Cardiac muscle cell (in vitro differentiated cells and primary cell): ENCODE results near the gene RFXANK. TPM values are rescaled to one million over a fixed set of nuclear protein-coding genes. Genes with fewer than 3 reads are reported as not detected.

ENCODE experiments used
- DNase-seq, 2 donors: peaks; one replicate each; pipeline versions ENCODE4 v3.0.0 to v3.0.0-alpha.2; 2010 to 2017; ENCODE audit warnings: low read depth in 1 of 2, low spot score in 1 of 2
- H3K27ac ChIP-seq: fragments of 200-600 bp; sonication (generic); 2 replicates; pipeline ENCODE4 v1.5.1; 2016
- H3K27me3 ChIP-seq: fragments of 200-600 bp; sonication (generic); 2 replicates; pipeline ENCODE4 v1.6.0; 2016; ENCODE audit warnings: control low read depth
- H3K36me3 ChIP-seq: fragments of 200-600 bp; sonication (generic); 2 replicates; pipeline ENCODE4 v1.5.1; 2016; ENCODE audit warnings: control low read depth
- H3K4me1 ChIP-seq: fragments of 200-600 bp; sonication (generic); 2 replicates; pipeline ENCODE4 v1.8.1; 2017; ENCODE audit warnings: low read depth, mild to moderate bottlenecking, mixed run types
- H3K4me3 ChIP-seq: fragments of 200-600 bp; sonication (generic); 2 replicates; pipeline ENCODE4 v1.5.1; 2016; ENCODE audit warnings: mild to moderate bottlenecking
- H3K9me3 ChIP-seq: fragments of 200-600 bp; sonication (generic); 2 replicates; pipeline ENCODE4 v1.5.1; 2017; ENCODE audit warnings: low read depth, mild to moderate bottlenecking, control low read depth
- CTCF ChIP-seq: IDR thresholded peaks from 2 replicates; pipeline ENCODE4 v1.5.1; 2012; ENCODE audit warnings: low read depth, mild to moderate bottlenecking, low read length
- polyA plus RNA-seq: library from polyadenylated mRNA; unstranded; fragments of >200 nt; fragmentation: Nextera tagmentation; extraction: Ambion mirVana; gene quantifications from 2 replicates; pipeline ENCODE4 v1.2.1, GENCODE V29; 2016
- total RNA-seq: library from RNA; depleted of rRNA; stranded (reverse); fragments of >200 nt; gene quantifications from 2 replicates; pipeline ENCODE4 v1.2.3, GENCODE V29; 2016

The RFXANK gene
- total and polyA plus RNA-seq, 2 experiments from 2014 or later: 88.8 to 156 TPM

GRCh38 chr19:19229701-19230100 lies 37.6 kb downstream of the RFXANK start:
- no peaks in the 10 kb centered on the region for H3K4me1 ChIP-seq
- DNase-seq: no peak
- no peaks in the 10 kb centered on the region for H3K9me3 ChIP-seq
- peaks cover 16% of the 10 kb centered on the region for H3K27me3 ChIP-seq
- no peak overlapping the region for H3K27ac ChIP-seq
- no peak for TF ChIP-seq CTCF
- no peak overlapping the region for H3K4me3 ChIP-seq
- no peaks in the 10 kb centered on the region for H3K36me3 ChIP-seq

- Histone ChIP-seq H3K4me3 (no peak overlapping the region), H3K9me3 (no peaks in the 10 kb centered on the region), H3K27me3 (peaks cover 8% of the 10 kb centered on the region), H3K36me3 (no peaks in the 10 kb centered on the region), H3K4me1 (no peaks in the 10 kb centered on the region), H3K27ac (no peak overlapping the region)
- no peak for TF ChIP-seq CTCF
- no peak for DNase-seq
Observed at GRCh38 chr19:19230999-19231398, 38.9 kb downstream of the RFXANK start.

- TF ChIP-seq CTCF: no peak
- H3K4me1 ChIP-seq: no peaks in the 10 kb centered on the region
- no peak overlapping the region for H3K27ac ChIP-seq
- no peak for DNase-seq
- peaks cover 8% of the 10 kb centered on the region for H3K27me3 ChIP-seq
- no peaks in the 10 kb centered on the region for H3K36me3 ChIP-seq
- H3K9me3 ChIP-seq: no peaks in the 10 kb centered on the region
- H3K4me3 ChIP-seq: no peak overlapping the region
Observed at GRCh38 chr19:19232261-19232721, 40.2 kb downstream of the RFXANK start.

GRCh38 chr19:19234220-19234816 lies 42.3 kb downstream of the RFXANK start:
- Histone ChIP-seq H3K4me3 (no peak overlapping the region), H3K27ac (no peak overlapping the region), H3K27me3 (no peaks in the 10 kb centered on the region), H3K4me1 (no peaks in the 10 kb centered on the region), H3K36me3 (no peaks in the 10 kb centered on the region), H3K9me3 (no peaks in the 10 kb centered on the region)
- no peak for DNase-seq
- no peak for TF ChIP-seq CTCF

- Histone ChIP-seq H3K36me3 (no peaks in the 10 kb centered on the region), H3K9me3 (no peaks in the 10 kb centered on the region), H3K27ac (no peak overlapping the region), H3K4me3 (no peak overlapping the region), H3K4me1 (no peaks in the 10 kb centered on the region), H3K27me3 (no peaks in the 10 kb centered on the region)
- TF ChIP-seq CTCF: no peak
- DNase-seq: no peak
Observed at GRCh38 chr19:19236173-19236572, 44.1 kb downstream of the RFXANK start.
